MV-4-11 (cell line): ENCODE measurements around the gene CFAP43.
"Not testable (repeated sequence)": the region's sequence is repeated elsewhere in the genome, so short reads cannot be mapped to it uniquely, and the experiment has no call there.

Experiments
- DNase-seq: peaks from one replicate; lab custom pipeline; 2025; lab: John Stamatoyannopoulos, UW

Gene CFAP43

DNA sequence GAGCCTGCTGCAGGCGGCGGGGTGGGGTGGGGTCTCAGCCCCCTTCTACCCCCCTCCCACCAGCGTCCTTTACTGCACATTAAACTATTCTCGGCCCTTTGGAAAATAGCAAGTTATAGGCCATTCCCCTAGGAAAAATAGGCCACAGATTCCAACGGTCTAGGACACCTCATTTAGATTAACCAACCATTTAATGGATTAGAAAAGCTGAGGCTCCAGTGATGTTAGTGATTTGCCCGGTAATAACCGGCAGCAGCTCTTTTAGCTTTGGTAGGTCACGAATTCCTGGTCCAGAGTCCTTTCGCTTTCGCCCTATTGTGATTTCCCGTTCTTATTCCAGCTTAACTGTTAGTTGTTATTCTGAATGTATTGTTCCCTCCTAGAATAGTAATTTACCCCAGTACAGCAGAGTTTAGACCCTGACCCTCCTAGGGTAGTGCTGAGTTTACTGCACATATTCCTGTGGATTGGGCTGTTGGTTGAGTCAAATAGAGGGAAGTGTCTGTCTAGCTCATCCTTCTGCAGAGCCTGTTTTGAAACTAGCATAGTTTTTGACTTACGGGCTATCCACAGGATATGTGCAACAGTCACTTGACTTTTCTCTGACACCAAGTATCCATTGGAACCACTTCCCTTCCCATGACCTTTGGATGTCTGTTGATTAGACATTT lies 23.3 kb upstream of the CFAP43 start:
- peak; percentile 79 for DNase-seq

DNA sequence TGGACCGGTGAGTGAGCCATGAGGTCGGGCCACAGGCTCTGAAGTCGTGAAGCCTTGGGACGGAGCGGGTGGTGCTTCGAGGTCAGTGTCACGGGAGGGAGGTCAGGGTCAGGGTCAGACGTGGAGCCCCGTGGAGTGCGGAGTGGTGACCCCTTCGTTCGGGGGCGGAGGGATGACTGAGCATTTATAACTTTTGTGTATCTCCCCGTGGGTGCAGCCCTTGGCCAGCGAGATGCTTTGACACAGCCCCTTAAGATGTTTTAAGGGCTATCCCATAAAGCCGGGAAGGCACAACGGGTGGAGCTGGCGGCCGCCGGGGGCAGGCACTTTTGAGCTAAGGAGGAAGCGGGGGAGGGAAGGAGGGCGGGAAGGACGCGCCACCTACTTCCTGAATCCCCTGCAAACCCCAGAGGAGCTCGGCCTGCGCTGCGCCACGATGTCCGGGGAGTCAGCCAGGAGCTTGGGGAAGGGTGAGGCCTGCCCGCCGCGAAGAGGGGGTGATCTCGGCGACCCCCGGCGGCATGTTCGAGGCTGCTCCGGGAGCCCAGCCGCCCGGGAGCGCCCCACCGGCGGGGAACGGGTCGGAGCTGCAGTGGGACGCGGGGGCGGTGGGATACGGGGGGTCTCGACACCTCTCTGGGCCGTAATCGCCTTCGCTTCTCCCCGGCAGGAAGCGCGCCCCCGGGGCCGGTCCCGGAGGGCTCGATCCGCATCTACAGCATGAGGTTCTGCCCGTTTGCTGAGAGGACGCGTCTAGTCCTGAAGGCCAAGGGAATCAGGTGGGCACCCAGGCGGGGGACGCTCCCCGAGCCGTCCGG lies 22.5 kb upstream of the CFAP43 start, which contains the start of gene GSTO1:
TSS of gene GSTO1 (plus strand) at position 400 of the 818 bp plus-strand sequence. CDS start at position 437, 37 bp downstream.
- DNase-seq: peak; percentile 82

DNA sequence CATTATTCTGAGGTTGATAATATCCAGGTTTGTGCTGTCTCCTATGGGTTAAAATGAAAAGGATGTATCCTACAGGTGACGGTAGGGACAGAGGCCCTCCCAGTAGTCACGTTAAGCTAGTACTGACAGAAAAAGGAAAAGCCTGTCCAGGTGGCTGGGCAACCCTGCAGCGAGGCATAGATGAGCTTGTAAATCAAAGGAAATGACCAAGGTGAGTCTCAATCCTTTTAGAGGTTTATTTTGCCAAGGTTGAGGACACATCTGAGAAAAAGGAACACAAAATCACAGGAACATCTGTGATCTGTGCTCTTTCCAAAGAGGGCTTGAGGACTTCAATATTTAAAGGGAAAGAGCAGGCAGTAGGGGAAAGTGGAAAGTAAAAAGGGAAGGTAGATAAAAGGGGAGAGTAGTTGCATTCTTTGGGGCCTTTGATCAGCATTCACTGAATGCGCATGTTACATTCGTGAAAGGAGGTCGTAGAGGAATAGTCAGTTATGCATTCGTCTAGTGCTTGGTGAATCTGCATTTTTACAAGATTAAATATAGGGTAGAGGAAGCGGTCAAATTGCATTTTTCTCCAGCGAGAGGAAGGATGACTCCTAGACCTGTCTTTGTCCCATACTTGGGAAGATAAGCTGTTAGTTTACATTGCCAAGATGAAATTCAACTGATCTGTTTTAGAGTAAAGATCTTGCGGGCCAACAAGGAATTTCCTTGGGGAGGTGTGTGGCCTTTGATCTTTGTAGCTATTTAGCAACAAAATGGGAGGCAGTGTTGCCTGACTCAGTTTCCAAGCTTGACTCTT lies 21.6 kb upstream of the CFAP43 start:
- no peak for DNase-seq

DNA sequence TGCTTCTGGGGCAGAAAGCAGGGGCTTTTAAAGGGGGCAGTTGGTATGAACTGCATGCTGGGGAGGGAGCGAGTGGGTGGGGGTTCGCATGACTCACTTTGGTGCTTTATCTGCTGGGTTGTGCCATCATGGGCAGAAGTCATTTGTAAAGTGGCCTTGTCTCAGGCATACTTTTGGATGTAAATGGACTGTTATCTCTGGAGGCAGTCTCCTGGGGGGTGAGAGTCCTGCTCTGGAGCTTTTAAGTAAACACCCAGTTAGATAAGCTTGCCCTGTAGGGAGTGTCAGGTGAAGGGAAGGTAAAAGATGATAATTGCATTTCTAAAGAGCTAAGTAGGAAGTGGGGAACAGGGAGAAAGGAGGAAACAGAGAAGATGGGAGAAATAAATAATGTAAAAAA lies 20.9 kb upstream of the CFAP43 start:
- DNase-seq: no peak

DNA sequence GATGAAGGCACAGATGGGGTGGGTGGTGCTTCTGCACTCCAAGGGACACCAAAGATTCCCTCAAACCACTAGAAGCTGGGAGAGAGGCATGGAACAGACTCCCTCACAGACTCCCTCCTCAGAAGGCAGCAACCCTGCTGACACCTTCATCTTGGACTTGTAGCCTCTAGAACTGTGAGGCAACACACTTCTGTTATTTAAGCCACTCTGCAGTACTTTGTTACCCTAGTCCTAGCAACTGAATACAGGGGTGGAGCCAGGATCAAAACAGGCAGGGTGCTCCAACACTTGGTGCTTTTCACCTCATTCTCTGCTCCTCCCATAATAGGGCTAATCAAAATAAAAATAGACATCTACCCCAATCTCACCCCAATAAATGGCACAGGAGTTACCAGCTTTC lies 20.2 kb upstream of the CFAP43 start:
- no peak for DNase-seq

DNA sequence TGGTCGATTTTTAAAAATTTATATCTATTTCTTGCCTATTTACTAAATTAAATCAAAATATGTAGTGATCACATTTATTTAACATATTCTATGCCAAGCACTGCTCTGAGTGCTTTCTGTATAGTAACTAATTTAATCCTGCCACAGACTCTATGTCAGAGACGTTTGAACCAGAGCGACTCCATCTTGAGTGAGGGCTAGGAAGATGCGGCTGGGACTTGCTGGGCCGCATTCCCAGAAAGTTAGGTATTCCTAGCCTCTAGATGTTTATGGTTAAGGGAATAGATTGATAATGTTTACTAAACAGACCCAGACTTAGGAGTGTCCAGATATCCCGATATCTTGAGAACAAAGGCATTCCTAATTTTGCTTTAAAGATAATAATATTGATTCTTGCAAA lies 19.3 kb upstream of the CFAP43 start:
- no peak for DNase-seq

DNA sequence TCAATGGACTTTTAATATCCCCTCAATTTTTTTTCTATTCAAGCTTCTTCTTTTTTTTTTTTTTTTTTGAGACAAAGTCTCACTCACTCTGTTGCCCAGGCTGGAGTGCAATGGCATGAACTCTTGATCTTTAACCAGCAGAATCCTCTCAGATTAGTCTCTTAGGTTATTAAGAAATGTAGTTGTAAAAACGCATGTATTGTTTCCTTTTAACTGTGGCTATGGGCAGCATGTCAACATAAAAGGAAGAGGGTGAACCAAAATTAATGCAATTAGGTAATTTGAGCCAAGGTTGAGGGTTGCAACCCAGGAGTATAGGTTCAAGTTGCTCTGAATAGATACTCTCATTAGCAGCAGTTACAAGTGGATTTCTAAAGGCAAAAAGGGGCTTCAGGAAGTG lies 18.2 kb upstream of the CFAP43 start:
- DNase-seq: no peak

DNA sequence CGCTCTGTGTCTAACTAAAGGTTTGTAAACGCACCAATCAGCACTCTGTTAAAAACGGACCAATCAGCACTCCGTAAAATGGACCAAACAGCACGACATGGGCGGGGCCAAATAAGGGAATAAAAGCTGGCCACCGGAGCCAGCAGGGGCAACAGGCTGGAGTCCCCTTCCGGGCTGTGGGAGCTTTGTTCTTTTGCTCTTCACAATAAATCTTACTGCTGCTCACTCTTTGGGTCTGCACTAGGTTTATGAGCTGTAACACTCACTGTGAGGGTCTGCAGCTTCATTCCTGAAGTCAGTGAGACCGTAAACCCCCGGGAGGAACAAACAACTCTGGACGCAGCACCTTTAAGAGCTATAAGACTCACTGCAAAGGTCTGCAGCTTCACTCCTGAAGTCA lies 16.8 kb upstream of the CFAP43 start:
- DNase-seq: not testable (repeated sequence)

DNA sequence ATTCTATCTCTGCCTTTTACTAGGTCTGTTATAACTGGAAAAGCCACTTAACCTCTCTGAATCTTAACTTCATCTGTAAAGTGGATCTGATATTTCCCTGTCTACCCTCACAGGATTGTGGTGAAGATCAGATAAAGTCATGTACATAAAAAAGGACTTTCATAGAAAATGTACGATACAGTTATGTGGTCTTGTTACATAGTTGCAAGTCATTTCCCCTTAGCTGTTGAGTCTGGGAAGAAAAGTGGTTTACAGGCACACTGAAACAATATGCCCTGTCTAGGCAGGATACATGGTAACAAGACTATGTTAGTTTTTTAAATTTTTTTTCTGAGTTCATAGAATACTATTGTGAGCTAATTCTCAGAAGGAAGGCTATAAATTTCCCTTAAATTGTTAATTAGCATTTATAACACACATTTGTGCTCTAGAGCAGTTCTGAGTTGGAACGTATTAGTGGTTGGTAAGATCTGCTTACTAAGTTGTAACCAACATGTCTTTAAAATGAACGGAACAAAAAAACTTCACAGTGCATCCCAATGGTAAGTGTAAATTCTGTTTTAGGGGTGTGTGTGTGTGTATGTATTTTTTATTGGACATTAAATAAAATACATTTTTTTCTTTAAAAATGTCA lies 15.5 kb upstream of the CFAP43 start:
- no peak for DNase-seq

DNA sequence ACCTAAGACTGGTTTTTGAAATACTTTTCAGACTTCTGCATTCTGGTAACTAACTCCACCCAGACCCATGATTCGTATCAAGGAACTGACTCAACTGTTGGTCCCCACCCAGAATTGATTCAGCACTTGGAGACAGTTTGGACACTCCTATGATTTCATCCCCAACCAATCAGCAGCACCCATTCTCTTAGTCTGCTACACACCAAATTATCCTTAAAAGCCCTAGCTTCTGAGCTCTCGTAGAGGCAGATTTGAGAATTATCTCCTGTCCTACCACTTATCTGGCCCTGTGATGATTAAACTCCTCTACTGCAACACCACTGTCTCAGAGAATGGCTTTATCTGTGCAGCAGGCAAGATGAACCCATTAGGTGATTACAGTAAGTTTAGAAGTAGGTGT lies 14.8 kb upstream of the CFAP43 start:
- peak; percentile 76 for DNase-seq

DNA sequence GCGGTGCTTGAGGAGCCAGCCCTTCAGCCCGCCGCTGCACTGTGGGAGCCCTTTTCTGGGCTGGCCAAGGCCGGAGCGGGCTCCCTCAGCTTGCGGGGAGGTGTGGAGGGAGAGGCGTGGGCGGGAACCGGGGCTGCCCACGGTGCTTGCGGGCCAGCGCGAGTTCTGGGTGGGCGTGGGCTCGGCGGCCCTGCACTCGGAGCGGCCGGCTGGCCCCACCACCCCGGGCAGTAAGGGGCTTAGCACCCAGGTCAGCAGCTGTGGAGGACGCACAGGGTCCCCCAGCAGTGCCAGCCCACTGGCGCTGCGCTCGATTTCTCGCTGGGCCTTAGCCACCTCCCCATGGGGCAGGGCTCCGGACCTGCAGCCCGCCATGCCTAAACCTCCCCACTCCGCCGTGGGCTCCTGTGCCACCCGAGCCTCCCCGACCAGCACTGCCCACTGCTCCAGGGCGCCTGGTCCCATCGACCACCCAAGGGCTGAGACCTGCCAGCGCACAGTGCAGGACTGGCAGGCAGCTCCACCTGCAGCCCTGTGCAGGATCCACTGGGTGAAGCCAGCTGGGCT lies 13.0 kb upstream of the CFAP43 start:
- DNase-seq: no peak

DNA sequence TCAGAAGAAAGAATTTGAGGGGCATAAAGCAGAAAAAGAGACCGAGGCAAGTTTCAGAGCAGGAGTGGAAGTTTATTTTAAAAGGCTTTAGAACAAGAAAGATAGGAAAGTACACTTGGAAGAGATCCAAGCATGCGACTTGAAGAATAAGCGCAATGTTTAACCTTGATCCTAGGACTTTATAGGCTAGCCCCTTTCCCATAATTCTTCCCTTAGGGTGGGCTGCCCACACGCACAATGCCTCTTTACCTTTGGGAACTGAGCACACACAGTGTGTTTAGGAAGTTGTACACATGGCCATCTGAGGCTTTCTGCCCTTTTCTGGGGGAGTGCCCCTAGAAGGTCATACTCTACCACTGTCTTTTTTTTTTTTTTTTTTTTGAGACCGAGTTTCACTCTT lies 11.3 kb upstream of the CFAP43 start:
- no peak for DNase-seq

DNA sequence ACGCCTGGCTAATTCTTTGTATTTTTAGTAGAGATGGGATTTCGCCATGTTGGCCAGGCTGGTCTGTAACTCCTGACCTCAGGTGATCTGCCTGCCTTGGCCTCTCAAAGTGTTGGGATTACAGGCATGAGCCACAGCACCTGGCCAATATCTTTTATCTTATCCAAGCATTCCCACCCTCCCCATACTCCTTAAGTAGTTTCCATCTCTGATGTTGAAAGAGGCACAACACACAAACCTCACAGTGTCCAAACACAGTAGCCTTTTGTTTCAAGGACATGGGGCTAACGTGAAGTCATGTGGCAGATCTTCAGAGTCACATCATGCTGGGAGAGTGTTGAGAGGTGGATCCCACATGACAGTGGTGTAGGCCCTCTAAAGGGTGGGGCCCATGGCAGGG lies 10.8 kb upstream of the CFAP43 start:
- not testable (repeated sequence) for DNase-seq

DNA sequence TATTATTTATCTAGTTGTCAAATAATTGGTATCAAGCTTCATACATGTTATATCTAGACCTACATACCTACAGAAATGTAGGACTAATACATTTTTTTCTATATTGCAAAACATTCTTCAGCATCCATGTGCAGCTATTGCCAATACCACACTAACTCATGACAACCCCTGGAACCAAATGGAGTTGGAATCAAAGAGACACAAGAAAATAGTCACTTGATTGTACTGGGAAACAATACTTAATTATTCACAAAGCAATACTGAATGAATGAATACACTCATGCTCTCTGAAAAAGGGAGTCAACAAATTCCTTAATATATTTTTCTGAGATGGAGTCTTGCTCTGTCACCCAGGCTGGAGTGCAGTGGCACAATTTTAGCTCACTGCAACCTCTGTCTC lies 10.4 kb upstream of the CFAP43 start:
- no peak for DNase-seq

DNA sequence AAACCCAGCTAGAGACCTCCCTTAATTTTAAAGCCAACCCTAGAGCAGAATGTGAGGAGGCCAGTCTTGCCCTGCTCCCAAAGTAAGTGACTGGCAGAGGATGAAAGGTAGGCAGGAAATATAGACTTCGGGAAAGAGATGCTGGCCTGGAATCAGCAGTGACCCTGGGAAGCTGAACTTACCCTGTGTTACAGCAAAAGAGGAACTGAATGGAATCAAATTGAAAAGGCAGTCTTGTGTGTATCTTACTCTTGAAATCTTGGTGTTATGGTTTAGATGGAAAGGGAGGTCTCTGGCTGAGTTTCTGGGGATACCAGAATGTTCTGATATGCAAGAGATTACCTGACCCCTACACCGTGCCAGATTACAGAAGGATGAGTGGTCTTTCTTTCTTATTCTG lies 7.9 kb upstream of the CFAP43 start:
- DNase-seq: no peak

DNA sequence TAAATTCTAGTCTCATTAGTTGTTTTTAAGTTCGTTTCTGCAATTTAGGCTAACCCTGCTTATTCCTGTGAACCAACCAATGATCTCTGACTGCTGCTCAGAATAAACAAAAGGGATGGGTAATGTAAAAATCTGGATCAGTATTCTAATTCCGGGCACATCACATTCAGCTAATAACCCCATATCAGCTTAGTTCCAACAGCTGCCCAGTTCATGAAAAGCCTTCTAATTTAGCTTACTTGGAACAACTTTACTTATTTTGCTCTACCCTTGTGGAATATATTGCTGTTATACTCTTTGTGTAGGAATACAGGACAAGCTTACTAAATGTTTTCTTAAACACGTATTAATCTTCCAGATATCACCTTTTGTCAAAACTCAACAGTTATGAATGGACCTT lies 3.6 kb upstream of the CFAP43 start:
- no peak for DNase-seq

DNA sequence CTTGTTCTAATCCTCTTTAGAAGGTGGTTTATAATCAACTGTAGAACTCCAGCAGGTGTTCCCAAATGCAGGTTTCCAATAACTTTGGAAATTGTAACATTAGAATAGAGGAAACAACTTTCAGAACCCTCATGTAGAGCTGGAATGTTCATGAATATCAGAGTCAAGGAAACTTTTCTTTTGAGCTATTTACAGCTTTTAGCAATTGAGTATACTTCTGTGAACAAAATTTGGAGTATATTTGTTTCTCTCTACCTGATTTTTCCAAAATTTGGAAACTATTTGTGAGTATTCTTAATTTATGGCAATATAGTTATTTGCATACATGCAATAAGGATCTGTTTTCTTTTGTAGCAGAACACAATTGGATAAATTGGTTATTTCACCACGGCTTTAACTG lies 2.8 kb upstream of the CFAP43 start:
- DNase-seq: no peak

DNA sequence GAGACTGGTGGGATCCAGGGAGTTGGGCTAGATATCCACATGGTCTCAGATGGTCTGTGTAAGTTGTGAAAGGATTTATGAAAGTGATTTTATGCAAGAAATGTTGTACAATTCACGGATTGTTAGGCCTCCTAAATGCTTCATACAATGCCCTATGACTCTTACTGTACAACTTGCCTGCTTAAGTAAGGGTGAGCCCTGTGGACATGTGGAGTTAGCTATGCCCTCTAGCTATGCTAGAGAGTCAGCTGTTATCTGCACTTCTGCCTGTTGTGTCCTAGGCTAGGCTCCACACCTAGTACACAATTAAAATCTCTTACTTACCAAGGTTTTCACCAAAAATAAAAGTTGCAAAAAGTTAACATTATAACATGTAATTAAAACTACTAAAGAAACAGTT lies 1.7 kb upstream of the CFAP43 start:
- DNase-seq: no peak

DNA sequence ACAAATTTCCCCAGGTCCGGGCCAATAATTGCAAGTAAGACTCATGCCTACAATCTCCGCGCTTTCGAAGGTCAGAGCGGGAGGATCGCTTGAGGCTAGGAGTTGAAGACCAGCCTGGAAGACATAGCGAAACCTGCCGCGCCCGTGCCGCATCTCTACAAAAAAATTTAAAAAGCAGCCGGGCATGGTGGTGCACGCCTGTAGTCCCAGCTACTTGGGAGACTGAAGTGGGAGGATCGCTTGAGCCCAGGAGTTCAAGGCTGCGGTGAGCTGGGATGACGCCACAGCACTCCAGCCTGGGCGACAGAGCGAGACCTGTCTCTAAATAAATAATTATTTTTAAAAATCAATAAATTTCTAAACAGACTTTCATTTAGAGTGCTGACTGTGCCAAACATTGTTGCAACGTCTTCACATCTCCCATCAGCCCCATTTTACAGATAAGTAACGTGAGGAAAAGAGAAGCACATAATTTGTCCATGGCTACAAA lies 494 bp upstream of the CFAP43 start:
- DNase-seq: no peak

DNA sequence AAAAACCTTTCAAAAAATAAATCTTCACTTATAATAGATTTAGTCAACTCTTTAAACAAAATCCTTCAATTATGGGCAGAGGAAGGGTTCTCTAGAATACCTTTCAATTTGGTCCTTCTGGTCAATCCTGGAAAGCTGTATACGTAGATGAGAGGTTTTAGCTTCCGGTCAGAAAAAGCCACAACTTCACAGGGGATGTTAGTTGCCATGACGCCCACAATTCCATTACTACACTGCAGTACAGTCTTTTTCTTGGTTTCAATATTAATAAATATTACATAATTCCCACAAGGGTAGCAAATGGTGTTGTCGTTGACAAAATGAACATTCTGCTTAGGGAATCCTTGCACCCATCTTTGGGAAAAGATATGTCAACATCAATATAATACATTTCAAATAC lies 1.7 kb downstream of the CFAP43 start:
- DNase-seq: peak; percentile 8

DNA sequence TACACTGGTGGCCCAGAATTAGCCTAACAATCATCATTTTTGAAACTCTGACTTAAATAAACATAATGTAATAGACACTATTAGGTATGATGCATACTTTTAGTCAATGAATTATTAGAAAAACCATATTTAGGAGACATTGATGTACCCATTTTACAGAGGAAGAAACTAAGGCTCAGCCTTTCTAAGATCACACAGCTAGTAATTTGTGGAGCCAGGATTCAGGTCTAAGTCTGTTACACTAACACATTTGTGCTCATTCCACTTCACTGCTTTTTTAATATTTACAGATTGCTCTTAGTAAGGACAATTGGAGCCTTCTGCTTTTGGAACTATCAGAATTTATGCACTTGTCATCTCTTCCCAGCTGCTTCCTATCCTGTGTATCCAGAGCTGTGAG lies 8.9 kb downstream of the CFAP43 start:
- no peak for DNase-seq

DNA sequence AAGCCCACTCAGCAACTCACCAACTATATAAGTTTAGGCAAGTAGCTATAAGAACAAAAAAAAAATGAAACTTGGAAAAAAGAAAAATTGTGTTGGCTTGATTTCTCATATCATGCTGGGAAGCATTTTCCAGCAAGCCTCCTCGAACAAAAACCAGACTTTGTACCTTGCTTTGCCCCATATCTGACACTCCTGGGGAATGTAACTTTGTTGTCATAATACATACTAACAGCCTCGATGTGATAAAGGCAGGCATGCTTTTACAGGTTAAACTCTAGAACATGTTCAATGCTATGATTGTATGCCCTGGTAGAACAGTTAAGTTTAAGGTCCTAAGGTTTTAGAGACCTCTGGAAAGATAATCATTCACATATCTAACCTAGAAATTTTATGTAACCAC lies 11.6 kb downstream of the CFAP43 start:
- DNase-seq: no peak
